HG03439 (cell line): Measurements from ENCODE around the gene LCAT.
A peak's percentile ranks its signal among the peaks of the same experiment; 100 is the strongest.

Experiments used
- ATAC-seq: cut with Tn5 transposase; IDR thresholded peaks from one replicate; pipeline ENCODE4 v1.9.1; 2021; ENCODE audit warnings: mild to moderate bottlenecking, moderate library complexity; ENCODE audit not compliant: unreplicated experiment

The LCAT gene

DNA sequence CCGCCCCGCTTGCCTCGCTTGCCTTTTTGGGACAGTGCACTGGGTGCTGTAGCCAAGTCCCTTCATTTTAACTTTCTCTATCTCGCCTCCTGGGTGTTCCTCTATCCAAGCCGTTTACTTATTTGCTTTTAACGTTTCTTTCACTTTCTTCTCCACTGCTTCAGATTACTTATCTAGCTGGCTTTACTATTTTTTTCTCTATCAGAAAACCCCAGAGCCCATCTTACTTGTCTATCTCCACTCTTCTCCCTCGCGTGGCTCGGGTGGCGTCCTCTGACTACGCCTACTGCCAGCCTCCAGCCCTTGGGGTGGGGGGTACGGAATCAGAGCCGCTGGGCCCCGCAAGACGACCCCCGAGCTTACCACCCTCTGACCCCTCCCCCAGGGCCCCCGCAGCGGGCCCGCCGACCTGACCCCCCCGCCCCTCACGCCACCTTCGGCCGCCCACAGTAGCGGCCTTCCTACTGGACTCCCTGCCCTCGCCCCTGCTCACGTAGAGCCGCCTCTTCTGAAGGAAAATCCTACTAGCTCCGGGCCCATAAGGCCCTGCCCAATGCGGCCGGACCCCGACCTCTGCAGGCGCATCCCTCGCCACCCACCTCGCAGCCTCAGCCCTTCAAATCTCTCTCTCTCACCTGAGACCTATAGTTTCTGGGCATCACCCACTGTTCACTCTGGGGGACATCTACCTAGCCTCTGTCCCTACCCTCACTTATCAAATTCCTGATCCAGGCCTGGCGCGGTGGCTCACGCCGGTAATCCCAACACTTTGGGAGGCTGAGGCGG is 25.5 kb upstream of the LCAT start:
- ATAC-seq = no peak

DNA sequence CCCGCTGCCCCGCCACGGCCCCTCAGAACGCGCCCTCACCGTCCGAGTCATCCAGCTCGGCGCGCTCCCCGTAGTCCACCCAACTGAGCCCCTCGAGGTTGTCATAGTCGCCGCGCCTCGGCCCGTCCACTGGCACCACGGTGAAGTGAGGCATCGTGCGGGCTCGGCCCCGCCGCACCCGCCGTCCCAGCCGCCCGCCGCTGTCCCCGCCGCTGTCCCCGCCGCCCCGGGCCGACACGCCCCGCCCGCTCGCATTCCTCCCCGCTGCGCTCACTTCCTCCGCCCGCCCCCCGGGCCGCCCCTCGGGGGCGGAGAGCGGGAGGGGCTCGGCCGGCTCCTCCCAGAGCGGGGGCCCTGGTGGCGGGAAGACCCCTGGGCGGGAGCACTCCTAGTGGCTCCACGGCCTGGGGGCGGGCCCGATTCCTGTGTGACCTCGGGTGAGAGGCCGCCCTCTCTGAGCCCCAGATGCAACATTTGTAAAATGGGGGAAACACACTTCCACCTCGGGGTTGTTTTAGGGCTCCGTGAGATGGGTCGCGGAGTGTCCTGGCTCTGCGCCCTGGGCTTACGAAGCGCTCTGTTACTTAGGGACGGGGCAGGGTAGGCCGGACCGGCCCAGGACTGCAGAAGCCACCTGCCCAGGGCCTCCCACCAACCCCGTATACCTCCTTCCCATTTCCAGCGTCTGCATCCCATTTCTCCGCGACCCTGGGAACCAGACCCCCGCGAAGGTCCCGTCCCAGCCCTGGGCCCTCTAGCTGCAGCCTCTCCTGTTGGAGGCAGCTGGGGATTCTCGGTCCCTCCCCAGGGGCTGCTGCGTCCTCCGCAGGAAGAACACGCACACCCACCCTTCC is 24.7 kb upstream of the LCAT start, which contains the start of gene SLC12A4:
Gene SLC12A4 (minus strand): TSS at position 238 of the 854 bp plus-strand sequence. CDS start 84 bp downstream, at position 154.
- peak; percentile 75 for ATAC-seq

DNA sequence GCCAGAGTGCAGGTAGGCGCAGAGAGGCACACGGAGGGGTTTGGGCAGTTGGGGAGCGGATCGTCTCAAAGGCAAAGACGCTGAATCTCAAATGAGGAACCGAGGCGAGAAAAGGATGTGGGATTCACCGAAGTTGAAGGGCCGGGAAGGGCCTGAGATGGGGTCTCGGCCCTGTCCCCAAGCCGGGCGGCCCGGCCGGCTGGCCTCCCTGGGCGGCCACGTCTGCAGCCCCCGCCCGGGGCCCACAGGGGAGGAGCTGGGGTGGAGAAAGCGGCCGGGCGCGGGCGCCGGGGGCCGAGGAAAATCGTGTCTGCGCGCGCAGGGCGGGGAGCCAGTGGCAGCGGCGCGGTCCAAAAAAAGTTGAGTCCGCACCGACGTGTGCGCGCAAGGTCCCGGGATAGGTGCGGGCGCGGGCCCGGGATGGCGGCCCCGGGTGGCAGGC is 24.1 kb upstream of the LCAT start:
- peak; percentile 20 for ATAC-seq

DNA sequence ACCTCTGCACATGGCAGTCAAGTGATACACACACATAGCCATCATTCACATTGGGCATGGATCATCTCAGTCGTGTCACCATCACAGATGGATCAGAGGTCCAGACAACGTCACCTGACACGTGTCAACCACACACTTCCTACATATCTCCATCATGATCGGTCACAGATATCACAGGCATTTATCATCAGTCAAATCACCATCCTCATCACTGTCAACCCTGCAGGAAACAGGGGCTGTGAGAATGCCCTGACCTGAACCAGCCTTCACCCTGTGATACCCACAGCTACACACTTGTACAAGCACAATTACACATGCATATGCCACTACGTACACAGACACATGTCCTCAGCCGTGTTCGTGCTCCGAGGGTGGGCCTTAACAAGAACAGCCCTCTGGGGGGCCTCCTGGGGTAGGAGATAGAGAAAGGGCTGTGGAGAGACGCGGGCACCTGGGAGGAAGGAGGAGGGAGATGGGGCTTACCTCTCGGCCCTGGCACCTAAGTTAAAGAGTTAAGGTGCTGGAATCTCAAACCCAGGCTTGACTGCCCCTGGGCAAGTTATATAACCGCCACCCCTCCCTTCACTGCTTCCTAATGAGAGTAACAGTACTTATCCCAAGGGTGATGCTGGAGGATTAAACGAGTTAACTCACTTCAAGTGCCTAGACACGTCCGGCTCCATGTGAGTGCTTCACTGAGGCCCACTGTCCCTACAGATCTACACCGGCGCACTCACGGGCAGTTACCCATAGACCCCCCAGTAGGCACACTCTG is 23.4 kb upstream of the LCAT start:
- ATAC-seq = no peak

DNA sequence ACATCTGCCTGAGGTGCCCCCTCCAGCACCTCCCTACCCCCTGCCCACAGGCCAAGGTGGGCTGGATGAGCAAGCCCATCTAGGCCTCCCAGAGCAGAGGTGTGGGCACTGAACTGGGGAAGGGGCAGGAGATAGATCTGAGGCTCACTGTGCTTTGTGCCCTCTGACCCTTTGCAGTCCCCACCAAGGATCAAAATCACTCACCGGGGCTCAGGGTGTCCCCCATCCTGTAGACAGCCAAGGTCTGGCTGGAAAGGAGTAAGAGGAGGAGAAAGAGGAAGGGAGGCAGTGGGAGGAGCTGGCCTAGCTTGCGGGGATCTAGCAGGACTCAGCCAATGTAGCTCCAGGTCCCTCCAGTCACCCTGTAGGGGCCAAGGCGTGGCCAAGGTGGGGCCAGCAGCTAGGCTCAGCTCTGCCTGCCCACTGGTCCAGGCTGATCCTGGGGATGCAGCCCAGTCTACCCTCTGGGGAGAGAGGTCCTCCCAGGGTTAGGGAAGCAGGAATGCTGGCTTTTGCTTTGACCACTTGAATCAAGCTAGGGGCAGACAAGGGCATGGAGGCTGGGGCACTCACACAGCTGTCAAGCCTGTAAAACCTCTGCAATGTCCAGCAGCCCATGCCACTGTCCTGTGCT is 22.7 kb upstream of the LCAT start:
- no peak for ATAC-seq

DNA sequence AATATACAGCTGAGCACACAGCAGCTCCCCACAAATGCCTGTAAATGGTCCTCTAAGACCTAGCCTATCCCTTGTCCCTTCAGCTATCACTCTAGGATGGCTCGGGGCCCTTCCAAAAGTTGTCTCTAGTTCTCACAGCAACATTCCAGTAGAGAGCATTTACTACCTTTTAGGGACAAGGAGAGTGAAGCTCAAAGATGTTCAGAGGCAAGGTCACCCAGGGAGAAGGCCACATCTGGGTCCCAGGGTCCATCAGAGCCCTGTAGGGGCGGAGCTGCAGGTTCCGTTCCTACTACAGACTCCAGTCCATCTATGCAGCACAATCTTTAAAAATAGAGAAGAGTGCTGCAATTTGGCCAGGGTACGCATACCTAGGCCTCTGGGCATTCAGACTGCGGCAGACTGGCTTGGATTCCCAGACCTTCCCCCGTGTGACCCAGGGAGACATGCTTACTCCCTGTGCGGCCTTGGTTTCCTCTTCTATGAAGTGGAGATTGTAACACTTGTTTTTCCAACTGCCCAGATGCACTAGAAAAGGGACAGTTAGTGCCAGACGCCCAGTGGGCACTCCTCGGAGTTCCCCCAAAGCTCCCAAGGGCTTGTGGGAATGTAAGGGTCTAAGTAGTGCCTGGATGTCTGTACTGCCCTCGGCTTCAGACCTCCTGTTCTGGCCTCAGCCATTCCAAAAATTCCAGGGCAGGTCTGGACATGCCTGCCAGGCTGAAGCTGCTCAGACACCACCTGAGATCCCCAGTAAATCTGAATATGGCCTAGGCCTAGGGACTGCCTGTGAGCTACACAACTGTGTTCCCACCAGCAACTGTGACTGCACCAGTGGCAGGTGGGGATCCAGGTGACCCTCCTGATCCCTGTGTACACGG is 22.0 kb upstream of the LCAT start:
- no peak for ATAC-seq

DNA sequence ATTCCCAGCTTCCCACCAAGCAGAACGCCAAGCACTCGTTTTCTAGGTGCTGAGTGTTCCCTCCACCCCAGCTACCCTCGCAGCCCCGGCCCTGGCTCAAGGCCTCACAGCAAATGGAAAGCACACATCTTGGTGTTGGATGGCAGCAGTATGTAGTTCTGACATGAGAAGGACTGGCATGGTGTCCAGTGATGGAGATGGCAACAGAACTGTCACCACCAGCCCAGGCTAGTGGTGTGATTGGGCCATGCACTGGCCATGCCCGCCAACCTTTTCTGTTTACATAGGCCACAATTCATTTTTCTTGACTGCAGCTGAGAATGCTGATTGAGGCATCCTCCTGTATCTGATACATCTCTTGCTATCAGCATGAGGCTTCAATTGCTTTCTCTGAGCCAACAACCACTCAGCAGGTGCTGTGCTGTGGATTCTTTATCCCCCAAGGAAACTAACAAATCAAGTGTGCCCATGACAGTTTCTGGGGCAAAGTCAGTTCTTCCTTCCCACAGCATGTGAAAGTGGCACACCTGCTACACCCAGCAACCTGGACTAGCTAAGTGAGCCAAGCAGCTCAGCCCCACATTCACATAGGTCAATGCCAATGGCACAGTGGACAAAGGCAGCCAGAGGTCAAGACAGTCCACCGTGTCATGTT is 20.7 kb upstream of the LCAT start:
- no peak for ATAC-seq

DNA sequence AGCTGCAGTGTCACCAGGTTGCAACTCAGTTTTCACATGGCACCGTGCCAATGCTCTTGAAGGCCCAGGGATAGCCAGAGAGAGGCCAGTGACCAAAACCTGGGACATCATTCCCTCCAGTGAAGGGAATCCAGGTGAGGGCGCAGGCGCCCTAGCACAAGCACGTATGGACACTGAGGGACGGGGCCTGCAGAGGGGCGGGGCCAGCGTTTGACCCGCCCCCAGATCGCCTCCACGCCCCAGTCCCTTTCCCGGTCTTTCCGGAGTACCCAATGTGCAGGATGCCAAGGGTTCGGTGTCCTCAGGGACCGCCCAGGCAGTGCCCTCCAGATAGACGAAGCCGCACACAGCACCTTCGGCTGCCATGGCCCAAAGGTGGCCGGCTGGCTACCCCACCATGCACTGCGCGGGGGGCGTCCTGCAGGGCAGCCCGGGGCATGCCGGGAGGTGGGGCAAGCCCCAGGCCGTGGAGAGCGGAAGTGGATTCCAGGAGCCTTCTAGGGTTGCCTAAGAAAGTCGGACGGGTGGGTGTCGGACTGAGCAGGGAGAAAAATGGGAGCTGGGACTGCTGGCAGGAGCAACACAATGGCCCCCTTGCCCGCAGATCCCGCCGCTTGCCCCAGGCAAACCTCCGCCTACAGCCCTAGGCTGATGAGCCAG is 19.9 kb upstream of the LCAT start:
- no peak for ATAC-seq

DNA sequence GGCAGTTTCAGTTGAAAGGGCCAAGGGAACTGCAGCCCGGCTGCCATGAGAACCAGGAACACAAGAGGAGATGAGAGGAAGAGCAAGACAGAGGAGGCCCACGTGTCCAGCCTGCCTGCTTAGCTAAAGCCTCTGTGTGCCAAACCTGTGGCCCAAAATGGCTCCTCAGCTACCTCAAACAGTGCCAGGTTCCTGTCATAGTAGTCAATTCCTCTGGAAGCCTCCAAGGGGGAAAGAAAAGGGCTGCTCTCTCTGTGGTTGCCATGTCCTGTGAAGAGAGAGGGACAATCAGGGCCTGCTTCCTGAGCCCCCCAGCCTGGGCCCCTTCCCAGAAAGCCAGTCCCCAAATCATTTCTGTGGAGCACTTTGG is 19.4 kb upstream of the LCAT start:
- no peak for ATAC-seq

DNA sequence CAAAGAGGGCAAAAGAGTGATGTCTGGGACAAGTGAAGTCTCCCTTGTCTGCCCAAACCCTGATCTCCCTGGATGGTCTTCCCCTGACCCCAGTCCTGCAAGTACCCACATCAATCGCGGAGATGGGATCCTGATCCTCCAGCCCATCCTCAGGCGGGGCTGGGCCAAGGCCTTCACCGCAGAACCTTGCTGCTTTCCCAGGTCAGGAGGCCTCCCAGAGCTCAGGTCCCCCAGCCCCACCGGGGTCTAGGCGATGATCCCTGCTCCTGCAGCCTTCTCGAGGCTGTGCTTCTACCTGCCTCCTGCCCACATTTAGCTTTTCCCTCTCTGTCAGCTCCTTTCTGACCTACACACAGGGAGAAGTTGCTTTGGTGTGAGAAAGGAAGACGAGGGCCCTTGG is 18.2 kb upstream of the LCAT start:
- ATAC-seq = no peak

DNA sequence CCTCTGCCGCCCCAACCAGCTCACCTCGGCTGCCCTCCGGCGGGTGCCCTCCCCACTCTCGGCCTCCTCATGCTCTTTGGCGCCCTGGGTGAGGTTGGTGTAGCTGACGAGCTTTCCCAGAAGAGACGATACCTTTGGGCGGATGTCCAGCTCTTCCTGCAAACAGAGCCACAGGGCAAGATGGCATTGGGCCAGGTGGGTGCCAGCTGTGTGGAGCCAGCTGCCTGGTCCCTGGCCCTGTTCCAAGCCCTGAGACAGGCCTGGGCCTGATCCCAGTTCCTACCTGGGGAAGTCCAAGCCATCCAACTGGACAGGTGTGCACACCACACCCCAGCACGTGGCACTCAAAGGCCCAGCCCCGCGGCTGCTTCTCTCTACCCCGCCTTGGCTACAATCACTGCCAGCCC is 17.6 kb upstream of the LCAT start:
- ATAC-seq = no peak

DNA sequence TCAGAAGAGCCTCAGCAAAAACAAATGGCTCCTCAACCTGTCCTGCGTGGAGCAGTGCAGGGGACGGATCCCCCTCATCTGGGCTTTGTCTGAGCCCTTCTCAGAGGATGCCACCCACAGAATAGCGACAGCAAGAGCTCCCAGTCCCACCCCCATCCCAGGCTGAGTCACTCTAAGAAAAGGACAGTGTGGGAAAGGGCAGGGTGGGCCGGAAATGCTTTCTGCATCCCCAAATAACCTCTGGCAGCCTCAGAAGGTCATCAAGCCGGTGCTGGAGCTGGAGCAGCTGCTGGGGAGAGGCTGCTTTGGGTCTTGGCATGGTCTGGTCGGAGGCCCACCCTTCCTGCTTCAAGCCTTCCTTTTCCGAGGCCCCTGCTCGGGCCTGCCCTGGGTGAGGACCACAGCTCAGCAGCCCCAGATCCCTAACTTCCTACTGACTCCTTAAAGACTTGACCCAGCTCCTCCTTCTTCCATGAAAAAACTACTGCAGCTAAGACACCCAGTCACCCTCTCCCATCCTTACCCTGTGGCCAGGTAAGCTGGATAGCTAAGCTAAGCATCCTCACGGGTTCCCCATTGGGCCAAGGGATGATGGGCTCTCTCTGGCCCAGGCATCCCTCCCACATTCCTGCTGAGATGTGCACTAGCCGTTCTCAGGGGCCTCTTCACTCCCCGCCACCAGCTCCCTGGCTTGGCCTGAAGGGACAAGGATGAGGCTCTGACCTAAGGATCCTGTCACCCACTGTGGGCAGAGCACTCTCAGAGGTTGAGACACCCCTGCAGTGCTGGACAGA is 15.8 kb upstream of the LCAT start:
- ATAC-seq = no peak

DNA sequence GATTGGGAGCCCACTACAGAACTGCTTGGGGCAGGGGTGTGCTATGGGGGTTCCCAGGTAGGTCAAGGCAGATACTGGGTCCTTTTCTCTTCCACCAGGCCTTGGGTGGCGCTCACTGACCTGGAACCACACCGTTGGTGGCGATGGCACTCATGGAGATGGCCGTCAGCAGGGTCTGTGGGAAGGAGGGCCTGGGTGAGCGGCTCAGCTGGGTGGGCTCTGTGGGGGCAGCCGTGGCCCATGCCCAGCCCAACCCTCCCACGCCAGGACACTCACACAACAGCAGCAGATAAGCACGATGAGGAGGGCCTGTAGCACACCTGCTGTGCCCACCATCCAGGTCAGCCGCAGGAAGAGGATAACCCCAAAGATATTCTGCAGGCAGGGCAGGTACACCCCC is 13.7 kb upstream of the LCAT start:
- no peak for ATAC-seq

DNA sequence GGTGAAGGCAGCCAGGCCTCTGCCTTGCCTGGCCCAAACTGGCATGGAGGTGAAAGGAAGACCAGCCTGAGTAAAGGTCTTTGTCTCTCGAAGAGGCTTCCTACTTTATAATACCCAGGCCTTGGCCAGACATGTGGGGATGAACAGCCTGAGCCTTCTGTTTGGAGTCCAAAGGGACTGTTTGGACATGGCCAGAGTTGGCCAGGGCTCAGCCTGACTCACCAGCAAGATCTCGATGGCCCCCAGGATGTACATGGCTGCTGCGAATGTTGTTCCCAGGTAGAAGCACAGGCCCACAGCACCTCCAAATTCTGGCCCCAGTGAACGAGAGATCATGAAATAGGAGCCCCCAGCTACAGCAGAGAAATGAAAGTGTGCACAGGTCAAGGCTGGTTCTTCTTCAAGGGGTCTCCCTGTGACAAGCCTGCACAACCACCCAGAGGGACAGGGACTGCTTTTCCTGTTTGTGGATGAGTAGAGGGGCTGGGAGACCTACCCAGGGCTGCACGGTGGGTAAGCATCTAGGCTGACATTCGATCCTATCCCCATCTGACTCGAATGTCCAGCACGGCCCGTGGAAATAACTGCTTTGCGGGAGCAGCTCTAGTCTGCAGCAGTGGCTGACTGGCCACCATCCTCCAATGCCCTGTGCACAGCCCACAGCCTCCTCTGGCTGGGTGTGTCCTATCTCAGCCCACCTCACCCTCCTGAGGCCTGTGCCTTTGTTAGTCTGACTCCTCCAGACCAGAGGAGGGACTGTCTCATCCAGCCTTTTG is 10.7 kb upstream of the LCAT start:
- ATAC-seq = no peak

DNA sequence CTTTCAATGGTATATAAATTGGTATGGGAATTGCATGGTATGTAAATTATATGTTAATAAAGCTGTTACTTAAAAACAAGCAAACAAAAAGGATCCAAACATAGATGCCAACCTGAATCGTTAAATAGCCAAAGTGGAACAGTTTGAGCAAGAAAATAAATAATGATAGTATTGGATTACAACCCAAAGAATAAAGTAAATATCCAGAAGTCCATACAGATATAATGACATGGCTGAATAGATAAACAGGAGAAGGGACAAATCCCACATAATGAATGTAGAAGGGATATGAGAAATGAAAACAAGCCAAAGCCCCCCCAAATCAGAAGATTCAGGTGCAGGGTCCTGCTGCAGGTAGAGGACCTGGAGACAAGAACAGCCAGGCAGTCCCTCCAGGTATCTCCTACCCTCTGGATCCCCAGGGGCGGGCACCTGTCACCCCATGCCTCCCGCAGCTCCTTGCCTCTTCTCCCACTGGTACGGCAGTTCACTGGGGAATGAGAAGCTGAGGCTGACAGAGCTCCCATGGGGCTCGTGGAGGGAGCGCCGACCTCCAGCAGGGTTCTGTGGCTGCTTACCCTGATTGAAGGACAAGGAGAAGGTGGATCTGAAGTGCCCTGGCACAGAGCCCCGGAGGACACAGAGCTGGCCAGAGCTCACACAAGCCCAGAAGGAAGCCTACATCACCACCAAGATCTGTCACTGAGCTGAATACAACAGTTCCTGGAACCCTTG is 9.9 kb upstream of the LCAT start:
- no peak for ATAC-seq

DNA sequence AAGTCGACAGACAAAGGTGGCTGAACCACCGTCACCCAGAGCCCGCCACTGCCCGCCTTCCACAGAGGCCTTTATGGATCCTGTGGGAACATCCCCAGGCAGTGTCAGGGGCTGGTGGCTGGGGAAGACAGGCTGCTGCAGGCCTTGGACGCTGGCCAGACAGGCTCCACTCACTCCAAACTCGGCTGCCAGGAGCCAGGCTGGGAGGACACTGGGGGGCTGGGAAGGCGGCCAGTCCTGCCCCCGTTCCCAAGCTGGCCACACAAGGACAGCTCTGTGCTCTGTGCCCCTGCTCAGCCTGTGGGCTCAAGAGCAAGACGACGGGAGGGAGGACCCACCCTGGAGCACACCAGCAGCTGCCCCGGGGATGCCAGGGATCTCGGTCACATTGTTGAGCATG is 7.6 kb upstream of the LCAT start:
- no peak for ATAC-seq
